HepG2 (cell line): ENCODE measurements around the gene HRG. TPM values are rescaled to one million over a fixed set of nuclear protein-coding genes. Genes with fewer than 3 reads are reported as not detected.

Experiments
- ATAC-seq: fragments of 200-7000 bp; cut with Tn5 transposase; 3 replicates; pipeline ENCODE4 v1.9.1; 2020; ENCODE audit warnings: mild to moderate bottlenecking, moderate library complexity
- BruUV-seq: library from RNA; stranded (reverse); fragments of 400-500 nt; replicated peaks from 2 replicates; lab custom pipeline; 2021; lab: Mats Ljungman, UMichigan
- CTCF ChIA-PET: fragments of 300-600 bp; formaldehyde crosslinking; extraction: SDS; loops from one replicate; lab custom pipeline; 2021; ENCODE audit warnings: low total read pairs, inconsistent platforms, low intra/inter-chr PET ratio; lab: Yijun Ruan, JAX
- POLR2A ChIA-PET: fragments of 350-600 bp; sonication (Branson Sonifier 250); formaldehyde crosslinking; loops from one replicate; lab custom pipeline; 2020; ENCODE audit warnings: antibody characterized with exemption, inconsistent platforms; lab: Yijun Ruan, JAX
- DNase-seq: peaks from one replicate; pipeline ENCODE4 v3.0.0-alpha.2; 2015; ENCODE audit warnings: low spot score
- FAIRE-seq: peaks from 3 replicates; lab custom pipeline; 2011; peaks lifted over from hg19 to GRCh38; lab: Jason Lieb, UNC
- H2AFZ ChIP-seq: one replicate; pipeline ENCODE4 v1.6.1; 2011; ENCODE audit warnings: low read length, inconsistent platforms
- H3K27ac ChIP-seq: fragments of 300-600 bp; 3 replicates; pipeline ENCODE4 v1.8.0; 2011; ENCODE audit warnings: mixed run types, mild to moderate bottlenecking, mixed read lengths, low read length, inconsistent platforms; ENCODE audit not compliant: insufficient read depth; ENCODE audit errors: extremely low read length
- H3K27me3 ChIP-seq, 2 experiments: fragments of 200-600 bp in 1 of 2; 2 replicates in 1 of 2; 3 replicates in 1 of 2; pipeline versions ENCODE4 v1.6.0 to v1.8.0; 2011; ENCODE audit warnings: low read length in 2 of 2, mild to moderate bottlenecking in 2 of 2, moderate library complexity in 2 of 2, inconsistent platforms in 1 of 2; ENCODE audit not compliant: insufficient read depth in 2 of 2, control insufficient read depth in 1 of 2
- H3K36me3 ChIP-seq, 2 experiments: fragments of 200-600 bp in 1 of 2; replicated peaks in 1 of 2; 2 replicates in 1 of 2; 3 replicates in 1 of 2; pipeline versions ENCODE4 v1.5.1 to v1.8.0; 2011; ENCODE audit warnings: low read length in 2 of 2, inconsistent platforms in 1 of 2; ENCODE audit not compliant: insufficient read depth in 2 of 2, control insufficient read depth in 1 of 2
- H3K4me1 ChIP-seq: 2 replicates; pipeline ENCODE4 v1.5.1; 2012; ENCODE audit warnings: low read length, inconsistent platforms; ENCODE audit not compliant: insufficient read depth
- H3K4me2 ChIP-seq: 2 replicates; pipeline ENCODE4 v1.6.0; 2011; ENCODE audit warnings: low read depth, low read length, inconsistent platforms
- H3K4me3 ChIP-seq, 3 experiments: fragments of 200-600 bp in 1 of 3; sonication (generic), shearing (Covaris generic) in 1 of 3; replicated peaks in 1 of 3; 2 replicates each; pipeline ENCODE4 v1.5.1; 2011 to 2016; ENCODE audit warnings: low read length in 3 of 3, inconsistent platforms in 2 of 3, low read depth in 2 of 3, mild to moderate bottlenecking in 2 of 3, control low read depth in 1 of 3, mixed read lengths in 1 of 3; ENCODE audit not compliant: insufficient read depth in 1 of 3
- H3K79me2 ChIP-seq: one replicate; pipeline ENCODE4 v1.6.1; 2011; ENCODE audit warnings: low read length, inconsistent platforms; ENCODE audit not compliant: insufficient read depth
- H3K9ac ChIP-seq: 2 replicates; pipeline ENCODE4 v1.6.0; 2011; ENCODE audit warnings: mild to moderate bottlenecking, low read depth, low read length, inconsistent platforms; ENCODE audit not compliant: insufficient read depth
- H3K9me3 ChIP-seq: 2 replicates; pipeline ENCODE4 v1.5.1; 2012; ENCODE audit warnings: mild to moderate bottlenecking, low read length
- H4K20me1 ChIP-seq: 2 replicates; pipeline ENCODE4 v1.6.0; 2011; ENCODE audit warnings: inconsistent platforms, mild to moderate bottlenecking, low read length, moderate library complexity; ENCODE audit not compliant: insufficient read depth
- FOXO1 ChIP-seq: sonication (generic); formaldehyde crosslinking; IDR thresholded peaks from 2 replicates; pipeline ENCODE4 v1.4.0; 2020; ENCODE audit warnings: missing genetic modification reagents
- WGBS: methylation state at CpG from one replicate; pipeline ENCODE4 v1.1.6; 2017; ENCODE audit warnings: low lambda C conversion rate; 5-methylcytosine and 5-hydroxymethylcytosine counted together
- in situ Hi-C: cut with HindIII; loops from 2 replicates; pipeline ENCODE4 v1.10.0; 2017; ENCODE audit warnings: low pct_unique_long_range_greater_than_20kb; ENCODE audit not compliant: extremely low pct_ligation_motif_present
- intact Hi-C: fragments of 100-400 bp; cut with micrococcal nuclease; formaldehyde crosslinking; loops from one replicate; pipeline ENCODE4 v1.10.0; 2022; ENCODE audit not compliant: unreplicated experiment
- polyA plus RNA-seq, 8 experiments: library from polyadenylated mRNA; depleted of rRNA in 3 of 8; stranded (reverse) in 7 of 8; unstranded in 1 of 8; fragments of >200 nt; fragmentation: Illumina TruSeq in 4 of 8; extraction: Trizol in 4 of 8; gene quantifications; 2 replicates each; pipeline versions ENCODE4 v1.2.1 to v1.2.3, GENCODE V29; 2011 to 2016; ENCODE audit warnings: low read depth in 4 of 8, missing spikeins in 1 of 8, mixed read lengths in 1 of 8; ENCODE audit not compliant: insufficient read depth in 1 of 8
- total RNA-seq, 5 experiments: library from RNA; depleted of rRNA; stranded (reverse); fragments of >200 nt; fragmentation: Illumina TruSeq; extraction: Trizol; gene quantifications; 2 replicates each; pipeline ENCODE4 v1.2.3, GENCODE V29; 2016; ENCODE audit warnings: low read depth in 1 of 5
- TF ChIP-seq, protein P1 (sequence below): IDR thresholded peaks from 2 replicates; pipeline ENCODE4 v1.6.1; 2016; ENCODE audit warnings: mild to moderate bottlenecking, missing biosample characterization, missing genetic modification reagents
- TF ChIP-seq, protein P2 (sequence below): sonication (generic); formaldehyde crosslinking; IDR thresholded peaks from 2 replicates; pipeline ENCODE4 v1.4.0; 2020; ENCODE audit warnings: low read depth, mild to moderate bottlenecking, missing genetic modification reagents
- TF ChIP-seq, protein P3 (sequence below): sonication (generic); formaldehyde crosslinking; IDR thresholded peaks from 2 replicates; pipeline ENCODE4 v1.5.0; 2020; ENCODE audit warnings: mild to moderate bottlenecking, missing genetic modification reagents
- TF ChIP-seq, protein P4 (sequence below): sonication (generic); formaldehyde crosslinking; IDR thresholded peaks from 2 replicates; pipeline ENCODE4 v1.4.0; 2020; ENCODE audit warnings: mild to moderate bottlenecking, missing genetic modification reagents

Gene HRG
- total and polyA plus RNA-seq, 2 of the 13 experiments (the other 11 are each of a cell fraction or from before 2014, with no cell fraction given): 0.09 to 0.11 TPM

DNA sequence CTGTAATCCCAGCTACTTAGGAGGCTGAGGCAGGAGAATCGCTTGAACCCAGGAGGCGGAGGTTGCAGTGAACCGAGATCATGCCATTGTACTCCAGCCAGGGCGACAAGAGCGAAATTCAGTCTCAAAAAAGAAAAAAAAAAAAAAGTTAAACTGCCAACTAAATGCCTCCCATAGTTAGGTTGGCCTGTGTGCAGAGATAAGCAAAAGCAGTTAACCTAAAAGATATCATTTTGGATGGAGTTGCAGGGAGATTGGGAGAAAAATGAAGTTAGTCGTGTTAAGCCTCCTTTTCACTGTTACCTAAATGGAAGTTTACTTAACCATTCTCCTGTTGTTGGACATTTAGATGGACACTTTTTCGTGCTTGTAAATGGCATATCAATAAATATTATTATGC is 37.1 kb upstream of the HRG start:
- Histone ChIP-seq H3K27me3 (no peaks in the 10 kb centered on the region), H3K79me2 (no peaks in the 10 kb centered on the region), H3K9ac (no peak overlapping the region), H3K4me2 (no peak overlapping the region), H2AFZ (no peak overlapping the region), H3K4me3 (no peak overlapping the region), H4K20me1 (peaks cover 21% of the 10 kb centered on the region), H3K9me3 (no peaks in the 10 kb centered on the region), H3K27ac (no peak overlapping the region), H3K4me1 (peaks cover 40% of the 10 kb centered on the region), H3K36me3 (0 out of 5 replicates have a peak, but pooled peaks cover 0 to 2% of the 10 kb centered on the region in 2 experiments)
- ATAC-seq (no peak), DNase-seq (no peak), FAIRE-seq (no peak)
- in situ Hi-C loops (no loop called here), intact Hi-C loops (no loop called here)
- BruUV-seq: no TSS peak
- TF ChIP-seq, protein P1, sequence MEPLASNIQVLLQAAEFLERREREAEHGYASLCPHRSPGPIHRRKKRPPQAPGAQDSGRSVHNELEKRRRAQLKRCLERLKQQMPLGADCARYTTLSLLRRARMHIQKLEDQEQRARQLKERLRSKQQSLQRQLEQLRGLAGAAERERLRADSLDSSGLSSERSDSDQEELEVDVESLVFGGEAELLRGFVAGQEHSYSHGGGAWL (CRISPR knock-in tag): no peak
- TF ChIP-seq, protein P2, sequence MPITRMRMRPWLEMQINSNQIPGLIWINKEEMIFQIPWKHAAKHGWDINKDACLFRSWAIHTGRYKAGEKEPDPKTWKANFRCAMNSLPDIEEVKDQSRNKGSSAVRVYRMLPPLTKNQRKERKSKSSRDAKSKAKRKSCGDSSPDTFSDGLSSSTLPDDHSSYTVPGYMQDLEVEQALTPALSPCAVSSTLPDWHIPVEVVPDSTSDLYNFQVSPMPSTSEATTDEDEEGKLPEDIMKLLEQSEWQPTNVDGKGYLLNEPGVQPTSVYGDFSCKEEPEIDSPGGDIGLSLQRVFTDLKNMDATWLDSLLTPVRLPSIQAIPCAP (CRISPR knock-in tag): no peak
- TF ChIP-seq, protein P3, sequence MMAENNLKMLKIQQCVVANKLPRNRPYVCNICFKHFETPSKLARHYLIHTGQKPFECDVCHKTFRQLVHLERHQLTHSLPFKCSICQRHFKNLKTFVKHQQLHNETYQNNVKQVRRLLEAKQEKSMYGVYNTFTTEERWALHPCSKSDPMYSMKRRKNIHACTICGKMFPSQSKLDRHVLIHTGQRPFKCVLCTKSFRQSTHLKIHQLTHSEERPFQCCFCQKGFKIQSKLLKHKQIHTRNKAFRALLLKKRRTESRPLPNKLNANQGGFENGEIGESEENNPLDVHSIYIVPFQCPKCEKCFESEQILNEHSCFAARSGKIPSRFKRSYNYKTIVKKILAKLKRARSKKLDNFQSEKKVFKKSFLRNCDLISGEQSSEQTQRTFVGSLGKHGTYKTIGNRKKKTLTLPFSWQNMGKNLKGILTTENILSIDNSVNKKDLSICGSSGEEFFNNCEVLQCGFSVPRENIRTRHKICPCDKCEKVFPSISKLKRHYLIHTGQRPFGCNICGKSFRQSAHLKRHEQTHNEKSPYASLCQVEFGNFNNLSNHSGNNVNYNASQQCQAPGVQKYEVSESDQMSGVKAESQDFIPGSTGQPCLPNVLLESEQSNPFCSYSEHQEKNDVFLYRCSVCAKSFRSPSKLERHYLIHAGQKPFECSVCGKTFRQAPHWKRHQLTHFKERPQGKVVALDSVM (CRISPR knock-in tag): peak; percentile 36; the same call in 1 of the 2 replicates
- TF ChIP-seq FOXO1 (CRISPR knock-in tag): no peak
- TF ChIP-seq, protein P4, sequence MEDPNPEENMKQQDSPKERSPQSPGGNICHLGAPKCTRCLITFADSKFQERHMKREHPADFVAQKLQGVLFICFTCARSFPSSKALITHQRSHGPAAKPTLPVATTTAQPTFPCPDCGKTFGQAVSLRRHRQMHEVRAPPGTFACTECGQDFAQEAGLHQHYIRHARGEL (CRISPR knock-in tag): no peak
- CTCF ChIA-PET: no interaction called here
- 92% methylated on average over 7 of the region's 7 CpGs for WGBS
- POLR2A ChIA-PET: no interaction called here
